Measurements from ENCODE around the gene PCSK5.

GRCh38 chr9:76379494-76379893 is 489.0 kb downstream of the PCSK5 start:
- no peak for TF ChIP-seq CTCF (optimal IDR thresholded peaks at IDR 0.05 in 1 of 3, IDR thresholded peaks at IDR 0.05 in 1 of 3, conservative IDR thresholded peaks at IDR 0.05 in 1 of 3; ENCODE audit: extremely low read depth in 1 of 3, insufficient read depth in 2 of 3, low read length in 3 of 3)
- TF ChIP-seq EZH2 (IDR thresholded peaks at IDR 0.05; ENCODE audit: low read length): no peak
